Uterus (tissue), 2 donors: ENCODE measurements around the gene ARL6IP5.

ENCODE experiments used
- CTCF ChIP-seq, 4 experiments: fragments of 200-600 bp in 2 of 4; fragments of 450-650 bp in 2 of 4; sonication (generic) in 2 of 4; IDR thresholded peaks; one replicate each; pipeline ENCODE4 v1.5.1; 2016 to 2019; ENCODE audit warnings: antibody characterized with exemption in 4 of 4, mild to moderate bottlenecking in 2 of 4, moderate library complexity in 1 of 4
- POLR2A ChIP-seq, 2 donors: fragments of 450-650 bp; IDR thresholded peaks; one replicate each; pipeline ENCODE4 v1.6.1; 2016; ENCODE audit warnings: antibody characterized with exemption in 2 of 2, mild to moderate bottlenecking in 1 of 2, moderate library complexity in 1 of 2

GRCh38 chr3:69121513-69121912 lies 36.8 kb downstream of the ARL6IP5 start:
- TF ChIP-seq CTCF (IDR thresholded peaks at IDR 0.05) (no peak), POLR2A (IDR thresholded peaks at IDR 0.05) (no peak)
